Measurements from ENCODE around the gene FAM118A. TPM values are rescaled to one million over a fixed set of nuclear protein-coding genes. Genes with fewer than 3 reads are reported as not detected.
"Not testable (repeated sequence)": the region's sequence is repeated elsewhere in the genome, so short reads cannot be mapped to it uniquely, and the experiment has no call there.

Gene FAM118A
- total RNA-seq, 1 donor from 2014 or later: 49.6 TPM

- no peaks in the 10 kb centered on the region for H3K27me3 ChIP-seq
- TF ChIP-seq POLR2AphosphoS5 (IDR thresholded peaks at IDR 0.05; ENCODE audit: insufficient read depth in 1 of 2, low read depth in 1 of 2) (no peak), POLR2A (IDR thresholded peaks at IDR 0.05) (no peak), CTCF (IDR thresholded peaks at IDR 0.05) (no peak)
- no peak for DNase-seq (ENCODE audit: extremely low spot score in 2 of 2)
- no peaks in the 10 kb centered on the region for H3K9me3 ChIP-seq
- peaks cover 0 to 31% of the 10 kb centered on the region in 2 donors for H3K36me3 ChIP-seq
- H3K4me1 ChIP-seq: peaks cover 9% of the 10 kb centered on the region
- H3K27ac ChIP-seq: no peak overlapping the region
- H3K4me3 ChIP-seq: no peak overlapping the region
- intact Hi-C loops (cut with DNase I): no loop called here
These were observed 14.6 kb downstream of the FAM118A start for GRCh38 chr22:45324311-45324711.

- H3K4me3 ChIP-seq; H3K4me1 ChIP-seq; DNase-seq (ENCODE audit: extremely low spot score in 2 of 2); H3K27ac ChIP-seq; H3K9me3 ChIP-seq; intact Hi-C loops (cut with DNase I); H3K27me3 ChIP-seq: not testable (repeated sequence)
- H3K36me3 ChIP-seq: peaks cover 0 to 34% of the 10 kb centered on the region in 2 donors
These were observed 18.5 kb downstream of the FAM118A start for GRCh38 chr22:45328261-45328660.

DNA sequence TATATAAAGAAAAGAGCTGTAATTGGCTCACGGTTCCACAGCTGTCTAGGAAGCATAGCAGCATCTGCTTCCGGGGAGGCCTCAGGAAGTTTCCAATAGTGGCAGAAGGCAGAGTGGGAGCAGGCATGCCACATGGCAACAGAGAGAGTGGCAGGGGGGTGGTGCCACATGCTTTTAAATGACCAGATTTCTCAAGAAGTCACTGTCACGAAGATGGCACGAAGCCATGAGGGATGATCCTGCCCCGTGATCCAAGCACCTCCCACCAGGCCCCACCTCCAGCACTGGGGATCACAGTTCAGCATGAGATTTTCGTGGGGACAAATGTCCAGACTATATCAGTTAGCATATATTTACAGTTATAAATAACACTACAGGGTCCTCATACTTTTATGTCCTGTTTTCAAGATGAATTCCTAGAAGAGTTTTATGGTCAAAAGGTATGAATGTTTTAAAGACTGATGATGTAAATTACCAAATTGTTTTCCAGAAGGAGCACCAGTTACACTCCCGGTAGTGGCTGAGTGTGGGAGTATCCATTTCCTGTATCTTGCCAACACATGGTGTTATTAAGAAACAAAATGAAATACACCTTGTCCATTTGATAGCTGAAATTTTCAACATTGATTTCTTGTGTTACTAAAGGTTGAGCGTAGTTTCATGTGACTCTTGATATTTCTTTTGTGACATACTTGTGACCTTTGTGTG, 19.2 kb downstream of the FAM118A start:
- TF ChIP-seq CTCF (IDR thresholded peaks at IDR 0.05) (no peak), POLR2AphosphoS5 (IDR thresholded peaks at IDR 0.05; ENCODE audit: insufficient read depth in 1 of 2, low read depth in 1 of 2) (no peak), POLR2A (IDR thresholded peaks at IDR 0.05) (no peak)
- Histone ChIP-seq H3K27me3 (no peaks in the 10 kb centered on the region), H3K9me3 (no peaks in the 10 kb centered on the region), H3K4me3 (no peak overlapping the region), H3K36me3 (peaks cover 0 to 27% of the 10 kb centered on the region in 2 donors), H3K4me1 (no peaks in the 10 kb centered on the region), H3K27ac (no peak overlapping the region)
- no peak for DNase-seq (ENCODE audit: extremely low spot score in 2 of 2)
- intact Hi-C loops (cut with DNase I): no loop called here

- no peak for TF ChIP-seq POLR2AphosphoS5 (IDR thresholded peaks at IDR 0.05; ENCODE audit: insufficient read depth in 1 of 2, low read depth in 1 of 2)
- TF ChIP-seq POLR2A (IDR thresholded peaks at IDR 0.05): no peak
- TF ChIP-seq CTCF (IDR thresholded peaks at IDR 0.05): no peak
- Histone ChIP-seq H3K27ac (no peak overlapping the region), H3K36me3 (peaks cover 0 to 21% of the 10 kb centered on the region in 2 donors), H3K4me1 (no peaks in the 10 kb centered on the region), H3K27me3 (no peaks in the 10 kb centered on the region), H3K9me3 (no peaks in the 10 kb centered on the region), H3K4me3 (no peak overlapping the region)
- no peak for DNase-seq (ENCODE audit: extremely low spot score in 2 of 2)
- intact Hi-C loops (cut with DNase I): no loop called here
These were observed 19.8 kb downstream of the FAM118A start for GRCh38 chr22:45329530-45329936.

- Histone ChIP-seq H3K4me1 (peaks cover 8% of the 10 kb centered on the region), H3K36me3 (peaks cover 0 to 19% of the 10 kb centered on the region in 2 donors), H3K9me3 (no peaks in the 10 kb centered on the region), H3K27me3 (no peaks in the 10 kb centered on the region), H3K4me3 (no peak overlapping the region), H3K27ac (no peak overlapping the region)
- TF ChIP-seq POLR2AphosphoS5 (IDR thresholded peaks at IDR 0.05; ENCODE audit: insufficient read depth in 1 of 2, low read depth in 1 of 2) (no peak), CTCF (IDR thresholded peaks at IDR 0.05) (no peak), POLR2A (IDR thresholded peaks at IDR 0.05) (no peak)
- DNase-seq (ENCODE audit: extremely low spot score in 2 of 2): no peak
- intact Hi-C loops (cut with DNase I): loop anchor here (10.0 kb wide), 1 partner anchor 234 kb away; no protein-coding TSS in a partner anchor
These were observed 20.8 kb downstream of the FAM118A start for GRCh38 chr22:45330548-45330947.
